ENCODE measurements around the gene BORCS6. TPM values are rescaled to one million over a fixed set of nuclear protein-coding genes. Genes with fewer than 3 reads are reported as not detected.

BORCS6 gene
- 5.3 to 8.3 TPM (median 6.8 TPM) in 5 replicates for total RNA-seq (2022; extraction: Qiagen RNA extraction; ENCODE audit: low read depth)

DNA sequence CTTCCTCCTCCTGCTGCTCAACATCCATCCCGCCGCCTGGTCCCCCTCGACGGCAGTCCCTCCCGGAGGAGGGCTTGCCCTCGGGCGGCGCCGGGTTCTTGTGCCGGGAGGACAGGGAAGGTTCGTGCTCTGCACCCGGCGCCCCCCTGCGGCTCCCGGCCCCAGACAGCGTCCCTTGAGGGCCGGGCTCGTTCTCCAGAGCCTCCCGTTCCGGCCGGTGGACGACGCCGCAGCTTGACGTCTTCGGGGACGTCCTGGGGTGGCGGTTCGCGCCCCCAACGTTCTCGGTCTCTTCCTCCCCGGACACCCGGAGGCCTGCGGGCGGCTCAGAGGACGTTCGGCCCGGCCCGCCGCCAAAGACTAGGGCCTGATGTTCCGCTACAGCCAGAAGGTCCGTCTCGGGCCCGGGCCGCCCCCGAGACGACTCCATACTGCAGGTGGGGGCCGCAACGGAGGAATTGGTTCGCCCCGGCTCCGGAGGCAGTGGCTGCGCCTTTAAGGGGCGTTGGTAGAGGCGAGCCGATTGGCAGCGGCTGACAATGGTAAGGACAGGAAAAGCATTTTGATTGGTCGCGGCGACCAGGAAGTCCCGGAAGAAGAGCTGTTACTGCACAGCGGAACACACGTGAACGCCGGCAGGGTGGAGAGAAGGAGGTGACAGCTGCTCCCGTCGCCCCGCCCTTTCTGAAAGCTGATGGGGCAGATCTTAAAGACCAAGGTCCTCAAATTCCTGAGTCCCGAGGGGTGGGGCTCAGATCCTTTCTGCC, at the start of gene BORCS6:
Gene BORCS6, minus strand, starts transcription at position 470 of the 767 bp plus-strand sequence. Its CDS starts 40 bp downstream, at position 430.

DNA sequence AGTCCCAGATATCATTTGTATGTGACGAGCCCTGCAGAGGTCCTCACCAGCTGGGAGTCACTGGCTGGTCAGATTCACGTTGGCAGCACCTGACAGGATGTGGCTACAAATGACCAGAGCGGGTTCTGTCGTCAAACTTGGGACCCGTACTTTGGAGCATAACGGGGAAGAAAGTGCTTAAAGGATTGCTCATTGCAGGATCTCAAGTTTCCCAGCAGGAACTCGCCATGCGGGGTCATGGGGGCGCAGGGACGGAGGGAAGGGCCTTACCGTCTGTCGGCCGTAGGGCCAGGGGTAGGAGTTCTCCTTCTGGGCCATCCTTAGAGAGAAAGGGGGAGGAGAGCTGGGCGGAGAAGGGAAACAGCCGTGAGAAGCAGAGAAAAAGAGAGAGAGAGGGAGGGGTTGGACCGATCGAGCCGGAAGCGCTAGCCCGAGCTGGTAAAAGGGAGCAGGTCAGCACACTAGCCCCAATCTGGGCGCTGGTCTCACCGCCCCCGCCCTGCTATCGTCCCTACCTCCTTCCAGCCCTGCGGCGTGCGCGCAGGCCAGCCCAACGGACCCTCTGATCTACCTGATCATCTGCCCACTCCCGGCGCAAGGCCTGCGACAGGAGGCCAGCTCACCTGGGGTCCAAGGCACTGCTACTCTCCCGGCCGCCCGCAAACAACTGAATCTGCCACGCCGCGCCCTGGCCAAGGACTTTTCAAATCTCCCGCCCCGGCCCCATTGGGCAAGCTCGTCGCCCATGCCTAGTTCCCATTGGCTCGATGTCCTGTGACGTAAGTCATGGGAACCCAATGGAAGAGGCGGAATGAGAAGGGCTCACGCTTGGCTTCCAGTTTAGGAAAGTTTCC, 20.2 kb upstream of the BORCS6 start, which contains the start of gene AURKB:
Gene AURKB, minus strand, starts transcription at position 669 of the 854 bp plus-strand sequence. Its CDS starts 351 bp downstream, at position 318.

DNA sequence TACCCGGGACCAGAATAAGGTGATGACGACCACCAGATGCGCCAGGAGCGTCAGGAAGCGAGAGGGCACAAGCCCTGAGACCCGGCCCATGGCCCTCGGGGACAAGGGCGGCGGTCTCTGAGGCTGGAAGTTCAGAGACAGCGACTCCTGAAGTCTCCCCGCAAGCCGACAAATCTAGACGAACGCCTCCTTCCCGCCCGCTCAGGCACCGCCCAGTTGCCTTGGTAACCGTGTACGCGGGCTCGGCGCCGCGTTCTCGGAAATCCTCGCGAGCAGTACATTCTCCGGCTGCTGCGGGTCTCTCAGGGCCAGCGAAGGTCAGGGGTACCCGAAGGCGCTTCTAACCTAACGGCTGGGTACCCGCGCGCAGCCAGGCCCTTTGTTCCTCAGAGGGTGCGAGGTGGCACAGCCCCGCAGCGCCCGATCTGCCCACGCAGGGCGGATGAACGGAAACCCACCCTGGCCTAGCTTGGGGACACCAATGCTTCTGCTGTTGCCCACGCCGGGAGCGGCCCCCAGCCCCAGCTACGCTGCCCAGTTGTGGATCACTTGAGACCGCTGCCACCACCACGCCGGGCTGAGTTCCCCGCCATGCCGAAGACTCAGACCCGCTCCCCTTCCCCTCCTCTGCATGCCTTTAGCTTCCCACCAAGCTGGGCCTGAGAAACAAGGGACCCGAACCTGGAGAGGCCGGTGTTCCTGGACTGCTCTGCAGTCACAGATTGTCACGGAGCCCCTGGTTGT, 13.6 kb downstream of the BORCS6 start, which contains the start of gene TMEM107:
Gene TMEM107, minus strand, starts transcription at position 184 of the 744 bp plus-strand sequence. Its CDS starts 94 bp downstream, at position 90.

DNA sequence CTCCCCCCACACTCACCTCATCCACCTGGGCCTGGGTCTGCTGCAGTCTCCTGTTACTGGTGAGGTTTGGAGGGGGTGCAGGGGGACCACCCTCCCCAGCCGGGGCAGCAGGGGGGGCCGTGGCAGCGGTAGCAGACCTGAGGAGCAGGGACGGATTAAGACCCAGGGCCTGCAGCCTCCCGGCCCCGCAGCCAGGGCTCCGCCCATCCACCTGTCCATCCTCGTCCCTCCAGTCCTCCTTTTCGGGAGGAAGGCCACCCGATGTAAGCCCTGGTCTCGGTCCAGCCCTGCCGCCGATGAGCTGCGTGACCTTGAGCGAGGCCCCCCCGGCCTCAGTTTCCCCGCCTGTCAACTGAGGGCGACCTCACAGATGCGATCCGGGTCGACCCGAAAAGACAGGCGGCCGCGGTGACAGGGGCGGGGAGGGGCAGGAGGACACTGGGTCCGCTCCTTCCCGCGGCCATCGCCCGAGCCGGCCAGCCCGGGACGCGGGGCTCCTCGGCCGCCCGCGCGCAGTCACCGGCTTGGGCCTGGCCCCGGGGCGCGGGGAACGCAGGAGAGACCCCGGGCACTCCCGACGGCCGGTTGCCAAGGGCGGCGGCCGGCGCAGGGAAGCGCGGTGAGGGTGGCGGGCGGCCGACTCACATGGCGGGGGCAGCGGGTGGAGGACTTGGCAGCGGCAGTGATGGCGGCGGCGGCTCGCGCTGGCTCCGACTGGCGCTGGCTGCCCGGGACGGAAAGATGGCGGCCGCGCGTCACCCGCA, 27.6 kb downstream of the BORCS6 start, which contains the start of gene VAMP2:
Gene VAMP2, minus strand, starts transcription at position 716 of the 764 bp plus-strand sequence. Its CDS starts 69 bp downstream, at position 647.

DNA sequence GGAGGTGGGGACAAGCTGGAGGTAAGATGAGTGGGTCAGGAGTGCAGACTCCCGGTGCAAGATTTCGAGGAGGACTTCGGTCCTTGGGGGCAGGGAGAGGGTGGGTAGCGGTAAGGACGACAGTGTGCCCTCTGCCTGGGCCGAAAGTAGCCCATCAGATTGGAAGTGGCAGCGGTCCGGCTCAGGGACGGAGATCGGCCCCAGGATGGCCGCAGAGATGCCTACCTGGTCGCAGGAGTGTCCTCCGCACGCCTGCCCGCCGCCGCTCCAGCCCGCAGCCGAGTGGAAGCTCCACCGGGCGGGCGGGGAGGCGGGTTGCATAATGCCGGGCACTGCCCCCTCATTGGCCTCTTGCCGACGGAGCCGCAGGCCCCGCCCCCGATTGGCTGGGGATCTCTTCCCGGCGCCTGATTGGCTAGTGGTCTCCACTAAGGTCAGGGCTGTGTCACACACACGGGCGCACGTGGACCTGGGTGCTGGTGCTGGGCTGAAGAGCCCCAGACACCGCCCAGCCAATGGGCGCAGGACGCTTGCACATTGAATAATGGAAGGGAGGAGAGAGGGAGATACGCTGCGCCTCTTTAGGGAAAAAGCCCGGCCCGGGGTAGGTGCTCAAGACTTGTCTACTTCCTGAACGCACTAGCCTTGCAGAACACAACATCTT, 37.7 kb downstream of the BORCS6 start, which contains the start of gene PER1:
Gene PER1, minus strand, starts transcription at position 293 of the 664 bp plus-strand sequence. CDS start 1,698 bp downstream, outside the sequence.

Other genes with a start within 250 kb of the BORCS6 start
- not detected in 5 replicates for gene GUCY2D, start 187.6 kb downstream of the BORCS6 start, total RNA-seq (2022; extraction: Qiagen RNA extraction; ENCODE audit: low read depth)
- gene ALOX15B, start 151.1 kb downstream of the BORCS6 start, total RNA-seq (2022; extraction: Qiagen RNA extraction; ENCODE audit: low read depth): not detected in 5 replicates
- 0.75 to 2.1 TPM (median 1.2 TPM) in 5 replicates for gene ALOX12B, start 102.5 kb downstream of the BORCS6 start, total RNA-seq (2022; extraction: Qiagen RNA extraction; ENCODE audit: low read depth)
- gene ALOXE3, start 71.7 kb downstream of the BORCS6 start, total RNA-seq (2022; extraction: Qiagen RNA extraction; ENCODE audit: low read depth): 5.9 to 9.7 TPM (median 6.4 TPM) in 5 replicates
- gene HES7, start 66.1 kb downstream of the BORCS6 start, total RNA-seq (2022; extraction: Qiagen RNA extraction; ENCODE audit: low read depth): 0.63 to 1.6 TPM (median 1.3 TPM) in 5 replicates
- 4.0 to 6.3 TPM (median 4.6 TPM) in 5 replicates for gene PER1, start 37.8 kb downstream of the BORCS6 start, total RNA-seq (2022; extraction: Qiagen RNA extraction; ENCODE audit: low read depth)
- 21.5 to 27.7 TPM (median 25.6 TPM) in 5 replicates for gene VAMP2, start 27.2 kb downstream of the BORCS6 start, total RNA-seq (2022; extraction: Qiagen RNA extraction; ENCODE audit: low read depth)
- 16.2 to 19.5 TPM (median 18.8 TPM) in 5 replicates for gene TMEM107, start 13.8 kb downstream of the BORCS6 start, total RNA-seq (2022; extraction: Qiagen RNA extraction; ENCODE audit: low read depth)
- gene AURKB, start 20.4 kb upstream of the BORCS6 start, total RNA-seq (2022; extraction: Qiagen RNA extraction; ENCODE audit: low read depth): 151 to 173 TPM (median 157 TPM) in 5 replicates
- gene CTC1, start 57.9 kb upstream of the BORCS6 start, total RNA-seq (2022; extraction: Qiagen RNA extraction; ENCODE audit: low read depth): 8.5 to 17.5 TPM (median 16.0 TPM) in 5 replicates
- gene PFAS, start 59.1 kb upstream of the BORCS6 start, total RNA-seq (2022; extraction: Qiagen RNA extraction; ENCODE audit: low read depth): 46.9 to 57.4 TPM (median 54.6 TPM) in 5 replicates
- 43.5 to 50.8 TPM (median 48.6 TPM) in 5 replicates for gene RANGRF, start 98.5 kb upstream of the BORCS6 start, total RNA-seq (2022; extraction: Qiagen RNA extraction; ENCODE audit: low read depth)
- gene SLC25A35, start 105.2 kb upstream of the BORCS6 start, total RNA-seq (2022; extraction: Qiagen RNA extraction; ENCODE audit: low read depth): 5.6 to 7.7 TPM (median 7.2 TPM) in 5 replicates
- gene ARHGEF15, start 120.1 kb upstream of the BORCS6 start, total RNA-seq (2022; extraction: Qiagen RNA extraction; ENCODE audit: low read depth): 0.06 TPM in 1 of 5 replicates, not detected in the others
- not detected in 5 replicates for gene ODF4, start 149.7 kb upstream of the BORCS6 start, total RNA-seq (2022; extraction: Qiagen RNA extraction; ENCODE audit: low read depth)
- 3,386 to 4,153 TPM (median 3,684 TPM) in 5 replicates for gene RPL26, start 193.0 kb upstream of the BORCS6 start, total RNA-seq (2022; extraction: Qiagen RNA extraction; ENCODE audit: low read depth)
- not detected in 5 replicates for gene RNF222, start 207.6 kb upstream of the BORCS6 start, total RNA-seq (2022; extraction: Qiagen RNA extraction; ENCODE audit: low read depth)
- gene NDEL1, start 245.7 kb upstream of the BORCS6 start, total RNA-seq (2022; extraction: Qiagen RNA extraction; ENCODE audit: low read depth): 56.1 to 63.6 TPM (median 60.0 TPM) in 5 replicates

All from A549 treated with DMSO at 1 μM for 4 hours (cell line).